Thyroid gland (tissue), 4 donors: ENCODE results near the gene BHMT2. TPM values are rescaled to one million over a fixed set of nuclear protein-coding genes. Genes with fewer than 3 reads are reported as not detected.

Source experiments
- DNase-seq, 2 donors: peaks; one replicate each; pipeline ENCODE4 v3.0.0-alpha.2; 2019
- H3K27ac ChIP-seq, 3 donors: fragments of 200-600 bp; sonication (generic); 1 replicate in 2 of 3; 2 replicates in 1 of 3; pipeline ENCODE4 v1.5.1; 2016 to 2019; ENCODE audit warnings: mild to moderate bottlenecking in 1 of 3, moderate library complexity in 1 of 3
- H3K27me3 ChIP-seq: fragments of 200-600 bp; sonication (generic); one replicate; pipeline ENCODE4 v1.5.1; 2019
- H3K36me3 ChIP-seq, 2 donors: fragments of 200-600 bp; sonication (generic); one replicate each; pipeline ENCODE4 v1.5.1; 2016 to 2019
- H3K4me1 ChIP-seq, 2 donors: fragments of 200-600 bp; sonication (generic); one replicate each; pipeline ENCODE4 v1.5.1; 2017 to 2019
- H3K4me3 ChIP-seq, 3 donors: fragments of 200-600 bp; sonication (generic); replicated peaks in 1 of 3; 1 replicate in 2 of 3; 2 replicates in 1 of 3; pipeline ENCODE4 v1.5.1; 2016; ENCODE audit warnings: mild to moderate bottlenecking in 1 of 3
- H3K9me3 ChIP-seq: fragments of 200-600 bp; sonication (generic); one replicate; pipeline ENCODE4 v1.5.1; 2017
- POLR2A ChIP-seq, 2 donors: fragments of 450-650 bp; IDR thresholded peaks; one replicate each; pipeline ENCODE4 v1.6.1; 2017; ENCODE audit warnings: antibody characterized with exemption in 2 of 2, mild to moderate bottlenecking in 2 of 2, moderate library complexity in 1 of 2
- WGBS, 2 donors: methylation state at CpG; one replicate each; pipeline ENCODE4 v1.1.5; 2017; 5-methylcytosine and 5-hydroxymethylcytosine counted together
- intact Hi-C: fragments of 100-400 bp; cut with DNase I; formaldehyde crosslinking; loops from one replicate; pipeline ENCODE4 v1.15.1; 2023
- total RNA-seq, 4 donors: library from RNA; depleted of rRNA; stranded (reverse); fragments of >200 nt; gene quantifications; one replicate each; pipeline ENCODE4 v1.2.3, GENCODE V29; 2016
- TF ChIP-seq, protein P1 (sequence below), 6 experiments: fragments of 200-600 bp in 3 of 6; fragments of 450-650 bp in 3 of 6; sonication (generic) in 3 of 6; IDR thresholded peaks; one replicate each; pipeline ENCODE4 v1.5.1; 2016 to 2019; ENCODE audit warnings: antibody characterized with exemption in 6 of 6, mild to moderate bottlenecking in 2 of 6, inconsistent platforms in 1 of 6, moderate library complexity in 1 of 6

BHMT2 gene
- total RNA-seq, 4 donors from 2014 or later = 46.1 to 126 (median 65.4) TPM

DNA sequence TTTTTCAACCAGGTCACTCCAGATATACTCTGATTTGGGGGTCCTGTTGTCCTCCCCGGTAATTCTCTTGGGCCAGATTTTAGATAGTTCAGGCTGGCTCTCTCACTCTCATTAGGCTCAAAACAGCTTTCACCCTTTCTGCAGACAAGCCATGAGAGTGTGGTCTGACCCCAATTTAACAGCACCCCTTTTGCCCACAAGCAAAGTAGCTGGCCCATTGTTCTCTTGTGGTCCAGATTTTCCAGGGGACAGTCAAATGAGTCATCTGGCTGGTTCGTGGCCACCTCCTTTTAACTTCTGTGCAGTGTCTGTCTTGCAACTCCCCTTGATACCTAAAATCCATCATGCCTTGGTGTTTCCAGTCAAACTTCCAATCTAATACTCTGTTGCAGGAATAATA is 16.5 kb downstream of the BHMT2 start:
- H3K27me3 ChIP-seq = no peaks in the 10 kb centered on the region
- no peaks in the 10 kb centered on the region for H3K36me3 ChIP-seq
- no peak overlapping the region for H3K27ac ChIP-seq
- H3K4me3 ChIP-seq = no peak overlapping the region
- TF ChIP-seq, protein P1, sequence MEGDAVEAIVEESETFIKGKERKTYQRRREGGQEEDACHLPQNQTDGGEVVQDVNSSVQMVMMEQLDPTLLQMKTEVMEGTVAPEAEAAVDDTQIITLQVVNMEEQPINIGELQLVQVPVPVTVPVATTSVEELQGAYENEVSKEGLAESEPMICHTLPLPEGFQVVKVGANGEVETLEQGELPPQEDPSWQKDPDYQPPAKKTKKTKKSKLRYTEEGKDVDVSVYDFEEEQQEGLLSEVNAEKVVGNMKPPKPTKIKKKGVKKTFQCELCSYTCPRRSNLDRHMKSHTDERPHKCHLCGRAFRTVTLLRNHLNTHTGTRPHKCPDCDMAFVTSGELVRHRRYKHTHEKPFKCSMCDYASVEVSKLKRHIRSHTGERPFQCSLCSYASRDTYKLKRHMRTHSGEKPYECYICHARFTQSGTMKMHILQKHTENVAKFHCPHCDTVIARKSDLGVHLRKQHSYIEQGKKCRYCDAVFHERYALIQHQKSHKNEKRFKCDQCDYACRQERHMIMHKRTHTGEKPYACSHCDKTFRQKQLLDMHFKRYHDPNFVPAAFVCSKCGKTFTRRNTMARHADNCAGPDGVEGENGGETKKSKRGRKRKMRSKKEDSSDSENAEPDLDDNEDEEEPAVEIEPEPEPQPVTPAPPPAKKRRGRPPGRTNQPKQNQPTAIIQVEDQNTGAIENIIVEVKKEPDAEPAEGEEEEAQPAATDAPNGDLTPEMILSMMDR (IDR thresholded peaks at IDR 0.05) = no peak
- no peak for TF ChIP-seq POLR2A (IDR thresholded peaks at IDR 0.05)
- H3K9me3 ChIP-seq = no peaks in the 10 kb centered on the region
- no peaks in the 10 kb centered on the region for H3K4me1 ChIP-seq
- intact Hi-C loops = no loop called here
- no peak for DNase-seq
- 79 to 92% methylated on average over 2 of the region's 2 CpGs for WGBS, 2 donors

DNA sequence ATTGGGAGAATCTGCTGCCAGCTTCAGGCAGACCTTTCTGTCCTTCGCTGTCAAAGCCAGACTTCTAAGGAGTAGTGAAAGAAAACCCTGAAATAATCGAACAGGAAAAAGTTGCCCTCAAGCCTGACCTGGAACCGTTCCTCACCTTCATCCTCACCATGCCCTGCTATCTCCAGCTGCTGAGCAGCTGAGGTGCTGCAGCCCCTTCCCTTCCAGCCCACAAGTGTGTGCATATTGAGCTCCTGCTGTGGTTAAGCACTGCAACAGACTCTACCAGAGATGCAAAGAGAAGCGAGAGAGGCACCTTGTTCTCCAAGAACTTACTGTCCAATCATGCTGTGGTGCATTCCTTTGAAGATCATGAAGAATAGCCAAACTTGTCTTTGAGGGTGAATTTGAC is 18.9 kb downstream of the BHMT2 start:
- TF ChIP-seq, protein P1 (IDR thresholded peaks at IDR 0.05) = no peak
- TF ChIP-seq POLR2A (IDR thresholded peaks at IDR 0.05) = no peak
- WGBS, 2 donors = 85 to 88% methylated on average over 4 of the region's 4 CpGs
- intact Hi-C loops = no loop called here

DNA sequence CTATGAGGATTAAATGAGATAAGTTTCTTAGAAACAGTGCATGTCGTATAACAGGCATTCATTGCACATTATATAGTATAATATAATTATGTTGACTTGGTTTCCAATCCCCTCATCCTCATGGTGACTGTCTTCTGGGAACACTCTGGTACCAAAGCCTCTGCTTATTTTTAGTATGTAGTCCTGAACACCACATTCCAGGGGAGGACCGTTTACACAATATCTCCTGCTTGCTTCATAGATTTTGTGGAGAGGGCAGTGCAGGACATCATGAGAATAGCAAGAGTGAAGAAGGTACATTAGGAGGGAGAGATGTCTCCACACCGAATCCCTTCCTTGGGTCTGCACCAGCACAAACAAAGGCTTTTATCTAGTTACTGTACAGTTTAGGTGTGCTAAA is 21.5 kb downstream of the BHMT2 start:
- DNase-seq = no peak
- H3K4me3 ChIP-seq = no peak overlapping the region
- WGBS, 2 donors = 67% methylated on average over 3 of the region's 3 CpGs
- no peaks in the 10 kb centered on the region for H3K4me1 ChIP-seq
- no peaks in the 10 kb centered on the region for H3K27me3 ChIP-seq
- intact Hi-C loops = no loop called here
- no peak overlapping the region for H3K27ac ChIP-seq
- no peak for TF ChIP-seq POLR2A (IDR thresholded peaks at IDR 0.05)
- TF ChIP-seq, protein P1 (IDR thresholded peaks at IDR 0.05) = no peak
- no peaks in the 10 kb centered on the region for H3K36me3 ChIP-seq
- no peaks in the 10 kb centered on the region for H3K9me3 ChIP-seq

More for the DNA sequence above, 18.9 kb downstream of the BHMT2 start:
- no peaks in the 10 kb centered on the region for H3K4me1 ChIP-seq
- H3K27me3 ChIP-seq = no peaks in the 10 kb centered on the region
- no peak overlapping the region for H3K27ac ChIP-seq
- H3K36me3 ChIP-seq = no peaks in the 10 kb centered on the region
- no peak for DNase-seq
- H3K4me3 ChIP-seq = no peak overlapping the region
- H3K9me3 ChIP-seq = no peaks in the 10 kb centered on the region

DNA sequence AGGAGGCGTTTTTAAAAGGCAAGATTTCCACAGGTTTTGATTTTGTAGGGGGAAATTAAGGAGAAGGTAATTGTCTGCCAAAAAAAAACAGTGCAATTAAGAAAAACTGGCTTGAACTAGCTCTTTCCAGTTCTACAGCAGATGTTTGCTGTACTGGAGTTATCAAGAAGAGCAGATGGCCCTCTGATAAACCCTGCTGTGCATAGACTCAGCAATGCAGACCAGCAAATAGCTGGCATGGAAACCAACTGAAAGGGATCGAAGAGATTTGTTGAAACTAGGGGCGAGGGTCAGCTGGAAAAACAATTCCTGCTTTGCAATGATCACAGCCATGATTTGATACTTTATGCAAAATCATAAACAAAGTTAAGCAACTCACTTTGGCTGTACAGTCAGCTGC is 24.2 kb downstream of the BHMT2 start:
- TF ChIP-seq, protein P1 (IDR thresholded peaks at IDR 0.05) = no peak
- Histone ChIP-seq H3K4me3 (no peak overlapping the region), H3K9me3 (no peaks in the 10 kb centered on the region), H3K4me1 (no peaks in the 10 kb centered on the region), H3K36me3 (no peaks in the 10 kb centered on the region), H3K27ac (no peak overlapping the region), H3K27me3 (no peaks in the 10 kb centered on the region)
- no peak for DNase-seq
- WGBS, 2 donors = 64 to 68% methylated on average over 3 of the region's 3 CpGs
- intact Hi-C loops = no loop called here

DNA sequence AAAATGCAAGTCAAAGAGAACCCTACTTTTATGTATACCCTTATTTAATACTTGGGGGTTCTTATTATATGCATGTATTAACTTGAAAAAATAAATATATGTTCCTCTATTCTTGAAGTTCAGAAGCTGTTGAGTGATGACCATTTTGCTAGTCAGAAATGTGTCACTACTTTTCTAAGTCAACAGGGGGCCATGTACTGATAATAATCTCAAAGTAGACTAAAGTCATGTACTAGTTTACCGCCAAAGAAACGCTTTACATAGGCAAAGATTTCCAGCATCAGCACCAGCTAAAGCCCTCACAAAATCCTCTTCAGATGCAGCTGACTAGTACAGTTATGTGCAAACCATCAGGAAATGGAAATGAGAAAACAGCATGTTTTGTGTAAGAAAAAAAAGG is 36.3 kb downstream of the BHMT2 start:
- Histone ChIP-seq H3K36me3 (no peaks in the 10 kb centered on the region), H3K27me3 (no peaks in the 10 kb centered on the region), H3K4me1 (no peaks in the 10 kb centered on the region), H3K27ac (no peak overlapping the region), H3K4me3 (no peak overlapping the region), H3K9me3 (no peaks in the 10 kb centered on the region)
- TF ChIP-seq, protein P1 (IDR thresholded peaks at IDR 0.05) = no peak
- TF ChIP-seq POLR2A (IDR thresholded peaks at IDR 0.05) = no peak
- 82 to 97% methylated on average over 2 of the region's 2 CpGs for WGBS, 2 donors
- intact Hi-C loops = no loop called here
- DNase-seq = no peak
